Measurements from ENCODE around the gene NSD1.

DNA sequence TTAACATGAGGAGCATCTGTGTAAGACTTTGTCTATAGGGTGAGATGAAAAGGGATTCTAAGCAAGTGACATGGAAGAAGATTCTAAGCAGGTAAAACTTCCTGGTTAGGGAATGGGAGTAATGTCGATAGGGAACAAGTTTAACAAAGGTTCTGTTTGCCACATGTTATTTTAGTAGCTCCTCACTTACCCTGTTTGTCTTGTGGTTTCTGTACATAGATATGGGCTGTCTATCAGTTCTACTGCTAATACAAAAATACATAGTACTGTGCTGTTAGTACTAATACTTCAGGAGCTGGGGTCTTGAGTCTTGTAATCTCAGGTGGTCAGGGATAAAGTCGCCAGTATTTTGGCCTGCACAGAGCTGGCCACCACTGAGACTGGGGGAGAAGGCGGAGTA is 137.1 kb downstream of the NSD1 start:
- TF ChIP-seq, protein P1, sequence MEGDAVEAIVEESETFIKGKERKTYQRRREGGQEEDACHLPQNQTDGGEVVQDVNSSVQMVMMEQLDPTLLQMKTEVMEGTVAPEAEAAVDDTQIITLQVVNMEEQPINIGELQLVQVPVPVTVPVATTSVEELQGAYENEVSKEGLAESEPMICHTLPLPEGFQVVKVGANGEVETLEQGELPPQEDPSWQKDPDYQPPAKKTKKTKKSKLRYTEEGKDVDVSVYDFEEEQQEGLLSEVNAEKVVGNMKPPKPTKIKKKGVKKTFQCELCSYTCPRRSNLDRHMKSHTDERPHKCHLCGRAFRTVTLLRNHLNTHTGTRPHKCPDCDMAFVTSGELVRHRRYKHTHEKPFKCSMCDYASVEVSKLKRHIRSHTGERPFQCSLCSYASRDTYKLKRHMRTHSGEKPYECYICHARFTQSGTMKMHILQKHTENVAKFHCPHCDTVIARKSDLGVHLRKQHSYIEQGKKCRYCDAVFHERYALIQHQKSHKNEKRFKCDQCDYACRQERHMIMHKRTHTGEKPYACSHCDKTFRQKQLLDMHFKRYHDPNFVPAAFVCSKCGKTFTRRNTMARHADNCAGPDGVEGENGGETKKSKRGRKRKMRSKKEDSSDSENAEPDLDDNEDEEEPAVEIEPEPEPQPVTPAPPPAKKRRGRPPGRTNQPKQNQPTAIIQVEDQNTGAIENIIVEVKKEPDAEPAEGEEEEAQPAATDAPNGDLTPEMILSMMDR (IDR thresholded peaks at IDR 0.05; ENCODE audit: insufficient read depth, low read length) = no peak
- no peak for TF ChIP-seq POLR2AphosphoS5 (IDR thresholded peaks at IDR 0.05; ENCODE audit: low read depth)
- TF ChIP-seq, protein P2, sequence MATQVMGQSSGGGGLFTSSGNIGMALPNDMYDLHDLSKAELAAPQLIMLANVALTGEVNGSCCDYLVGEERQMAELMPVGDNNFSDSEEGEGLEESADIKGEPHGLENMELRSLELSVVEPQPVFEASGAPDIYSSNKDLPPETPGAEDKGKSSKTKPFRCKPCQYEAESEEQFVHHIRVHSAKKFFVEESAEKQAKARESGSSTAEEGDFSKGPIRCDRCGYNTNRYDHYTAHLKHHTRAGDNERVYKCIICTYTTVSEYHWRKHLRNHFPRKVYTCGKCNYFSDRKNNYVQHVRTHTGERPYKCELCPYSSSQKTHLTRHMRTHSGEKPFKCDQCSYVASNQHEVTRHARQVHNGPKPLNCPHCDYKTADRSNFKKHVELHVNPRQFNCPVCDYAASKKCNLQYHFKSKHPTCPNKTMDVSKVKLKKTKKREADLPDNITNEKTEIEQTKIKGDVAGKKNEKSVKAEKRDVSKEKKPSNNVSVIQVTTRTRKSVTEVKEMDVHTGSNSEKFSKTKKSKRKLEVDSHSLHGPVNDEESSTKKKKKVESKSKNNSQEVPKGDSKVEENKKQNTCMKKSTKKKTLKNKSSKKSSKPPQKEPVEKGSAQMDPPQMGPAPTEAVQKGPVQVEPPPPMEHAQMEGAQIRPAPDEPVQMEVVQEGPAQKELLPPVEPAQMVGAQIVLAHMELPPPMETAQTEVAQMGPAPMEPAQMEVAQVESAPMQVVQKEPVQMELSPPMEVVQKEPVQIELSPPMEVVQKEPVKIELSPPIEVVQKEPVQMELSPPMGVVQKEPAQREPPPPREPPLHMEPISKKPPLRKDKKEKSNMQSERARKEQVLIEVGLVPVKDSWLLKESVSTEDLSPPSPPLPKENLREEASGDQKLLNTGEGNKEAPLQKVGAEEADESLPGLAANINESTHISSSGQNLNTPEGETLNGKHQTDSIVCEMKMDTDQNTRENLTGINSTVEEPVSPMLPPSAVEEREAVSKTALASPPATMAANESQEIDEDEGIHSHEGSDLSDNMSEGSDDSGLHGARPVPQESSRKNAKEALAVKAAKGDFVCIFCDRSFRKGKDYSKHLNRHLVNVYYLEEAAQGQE (IDR thresholded peaks at IDR 0.05; ENCODE audit: insufficient replicate concordance, low read depth) = no peak
